ENCODE measurements around the gene SMAD2.

DNA sequence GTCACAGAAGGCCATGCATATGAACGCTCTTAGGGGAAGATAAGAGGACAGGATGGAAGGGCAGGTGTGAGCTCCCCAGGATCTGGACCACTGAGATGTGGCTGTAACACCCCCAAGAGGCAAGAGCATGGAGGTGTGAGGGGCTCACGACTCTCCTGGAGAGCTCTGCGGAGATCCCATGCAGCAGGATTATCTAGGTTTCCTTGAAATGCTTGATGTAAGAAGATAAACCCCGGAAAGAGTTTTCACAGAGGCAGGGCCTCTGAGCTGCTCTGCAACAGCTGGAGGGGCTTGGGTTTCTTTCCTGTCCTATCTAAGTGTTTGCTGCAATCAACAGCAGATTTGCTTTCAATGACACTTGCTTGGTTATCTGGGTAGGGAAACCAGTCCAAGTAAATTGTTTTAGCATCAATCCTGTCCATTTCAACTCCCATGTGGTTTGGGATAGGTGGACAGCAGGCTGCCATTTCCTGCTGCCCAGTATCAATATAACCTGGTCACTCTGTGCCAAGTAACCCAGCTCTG lies 138.9 kb downstream of the SMAD2 start:
- TF ChIP-seq ZC3H10 (CRISPR knock-in tag; IDR thresholded peaks at IDR 0.05) (no peak), ZNF8 (CRISPR knock-in tag; IDR thresholded peaks at IDR 0.05) (no peak), ISL1 (CRISPR knock-in tag; IDR thresholded peaks at IDR 0.05) (no peak)
- TF ChIP-seq, protein P1, sequence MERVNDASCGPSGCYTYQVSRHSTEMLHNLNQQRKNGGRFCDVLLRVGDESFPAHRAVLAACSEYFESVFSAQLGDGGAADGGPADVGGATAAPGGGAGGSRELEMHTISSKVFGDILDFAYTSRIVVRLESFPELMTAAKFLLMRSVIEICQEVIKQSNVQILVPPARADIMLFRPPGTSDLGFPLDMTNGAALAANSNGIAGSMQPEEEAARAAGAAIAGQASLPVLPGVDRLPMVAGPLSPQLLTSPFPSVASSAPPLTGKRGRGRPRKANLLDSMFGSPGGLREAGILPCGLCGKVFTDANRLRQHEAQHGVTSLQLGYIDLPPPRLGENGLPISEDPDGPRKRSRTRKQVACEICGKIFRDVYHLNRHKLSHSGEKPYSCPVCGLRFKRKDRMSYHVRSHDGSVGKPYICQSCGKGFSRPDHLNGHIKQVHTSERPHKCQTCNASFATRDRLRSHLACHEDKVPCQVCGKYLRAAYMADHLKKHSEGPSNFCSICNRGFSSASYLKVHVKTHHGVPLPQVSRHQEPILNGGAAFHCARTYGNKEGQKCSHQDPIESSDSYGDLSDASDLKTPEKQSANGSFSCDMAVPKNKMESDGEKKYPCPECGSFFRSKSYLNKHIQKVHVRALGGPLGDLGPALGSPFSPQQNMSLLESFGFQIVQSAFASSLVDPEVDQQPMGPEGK (CRISPR knock-in tag; IDR thresholded peaks at IDR 0.05; ENCODE audit: borderline replicate concordance) = no peak

Data from SK-N-SH treated with all-trans-retinoic acid at 6 μM for 48 hours (cell line).